Ovary (tissue), 3 donors: ENCODE results near the gene TMEM258.

ENCODE experiments used
- POLR2A ChIP-seq: fragments of 450-650 bp; IDR thresholded peaks from one replicate; pipeline ENCODE4 v1.6.1; 2017; ENCODE audit warnings: antibody characterized with exemption, mild to moderate bottlenecking, moderate library complexity
- TF ChIP-seq, protein P1 (sequence below), 3 donors: fragments of 450-650 bp in 2 of 3; fragments of 200-600 bp in 1 of 3; IDR thresholded peaks; one replicate each; pipeline versions ENCODE4 v1.5.1 to v1.8.0; 2016 to 2022; ENCODE audit warnings: antibody characterized with exemption in 3 of 3, mild to moderate bottlenecking in 1 of 3
- donor health status: DM: no; HTN: no; CAD: no.

DNA sequence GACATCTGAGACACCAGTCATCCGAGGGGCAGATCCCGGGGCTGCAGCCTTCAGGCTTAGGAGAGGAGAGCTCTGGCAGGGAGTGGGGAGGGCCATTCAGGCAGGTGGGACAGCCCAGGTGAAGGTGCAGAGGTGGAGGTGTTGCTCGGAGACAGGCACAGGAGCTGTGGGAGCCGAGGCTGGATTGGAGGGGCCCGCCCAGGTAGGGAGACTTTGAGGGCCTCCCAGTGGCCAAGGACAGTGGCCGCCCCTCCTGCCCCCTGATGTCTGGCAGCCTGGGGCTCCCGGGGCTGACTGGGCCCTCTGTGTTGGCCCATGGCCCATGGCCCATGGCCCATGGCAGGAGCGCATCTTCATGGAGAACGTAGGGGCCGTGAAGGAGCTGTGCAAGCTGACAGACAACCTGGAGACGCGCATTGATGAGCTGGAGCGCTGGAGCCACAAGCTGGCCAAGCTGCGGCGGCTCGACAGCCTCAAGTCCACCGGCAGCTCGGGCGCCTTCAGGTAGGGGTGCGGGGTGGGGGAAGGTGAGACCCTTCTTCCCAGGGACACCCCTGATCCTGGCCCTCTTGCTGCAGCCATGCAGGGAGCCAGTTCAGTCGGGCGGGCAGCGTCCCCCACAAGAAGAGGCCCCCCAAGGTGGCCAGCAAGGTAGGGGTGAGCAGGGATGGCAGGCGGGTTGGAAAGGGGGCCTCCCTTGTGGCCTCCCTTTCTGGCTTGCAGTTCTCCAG is 13.3 kb downstream of the TMEM258 start:
- no peak for TF ChIP-seq POLR2A
- TF ChIP-seq, protein P1, sequence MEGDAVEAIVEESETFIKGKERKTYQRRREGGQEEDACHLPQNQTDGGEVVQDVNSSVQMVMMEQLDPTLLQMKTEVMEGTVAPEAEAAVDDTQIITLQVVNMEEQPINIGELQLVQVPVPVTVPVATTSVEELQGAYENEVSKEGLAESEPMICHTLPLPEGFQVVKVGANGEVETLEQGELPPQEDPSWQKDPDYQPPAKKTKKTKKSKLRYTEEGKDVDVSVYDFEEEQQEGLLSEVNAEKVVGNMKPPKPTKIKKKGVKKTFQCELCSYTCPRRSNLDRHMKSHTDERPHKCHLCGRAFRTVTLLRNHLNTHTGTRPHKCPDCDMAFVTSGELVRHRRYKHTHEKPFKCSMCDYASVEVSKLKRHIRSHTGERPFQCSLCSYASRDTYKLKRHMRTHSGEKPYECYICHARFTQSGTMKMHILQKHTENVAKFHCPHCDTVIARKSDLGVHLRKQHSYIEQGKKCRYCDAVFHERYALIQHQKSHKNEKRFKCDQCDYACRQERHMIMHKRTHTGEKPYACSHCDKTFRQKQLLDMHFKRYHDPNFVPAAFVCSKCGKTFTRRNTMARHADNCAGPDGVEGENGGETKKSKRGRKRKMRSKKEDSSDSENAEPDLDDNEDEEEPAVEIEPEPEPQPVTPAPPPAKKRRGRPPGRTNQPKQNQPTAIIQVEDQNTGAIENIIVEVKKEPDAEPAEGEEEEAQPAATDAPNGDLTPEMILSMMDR (IDR thresholded peaks at IDR 0.05), result no peak
